Effector memory CD4-positive, alpha-beta T cell (primary cell): ENCODE data around the gene HTT.
"Not testable (repeated sequence)": the region's sequence is repeated elsewhere in the genome, so short reads cannot be mapped to it uniquely, and the experiment has no call there.

Experiments used
- DNase-seq, 3 donors: peaks; one replicate each; pipeline ENCODE4 v3.0.0-alpha.2; 2020
- H3K27ac ChIP-seq: 2 replicates; pipeline ENCODE4 v1.7.0; 2013; ENCODE audit warnings: mild to moderate bottlenecking, low read length, moderate library complexity; ENCODE audit not compliant: insufficient read depth, poor library complexity, severe bottlenecking
- H3K27me3 ChIP-seq: replicated peaks from 2 replicates; pipeline ENCODE4 v1.7.0; 2013; ENCODE audit warnings: mild to moderate bottlenecking, low read length; ENCODE audit not compliant: insufficient read depth, control insufficient read depth, poor library complexity, severe bottlenecking
- H3K36me3 ChIP-seq: 2 replicates; pipeline ENCODE4 v1.7.0; 2013; ENCODE audit warnings: mild to moderate bottlenecking, low read length, moderate library complexity; ENCODE audit not compliant: control insufficient read depth, insufficient read depth
- H3K4me1 ChIP-seq: 2 replicates; pipeline ENCODE4 v1.7.0; 2013; ENCODE audit warnings: low read length, mild to moderate bottlenecking; ENCODE audit not compliant: control insufficient read depth, insufficient read depth, poor library complexity, severe bottlenecking
- H3K4me3 ChIP-seq: 2 replicates; pipeline ENCODE4 v1.7.0; 2013; ENCODE audit warnings: low read length, low read depth, mild to moderate bottlenecking; ENCODE audit not compliant: insufficient read depth, poor library complexity, severe bottlenecking
- H3K9me3 ChIP-seq: 2 replicates; pipeline ENCODE4 v1.7.0; 2013; ENCODE audit warnings: mild to moderate bottlenecking, low read length, moderate library complexity; ENCODE audit not compliant: control insufficient read depth

The HTT gene

GRCh38 chr4:3082925-3083515, 8.5 kb downstream of the HTT start:
- H3K27me3 ChIP-seq: no peaks in the 10 kb centered on the region
- no peaks in the 10 kb centered on the region for H3K9me3 ChIP-seq
- H3K4me1 ChIP-seq: no peaks in the 10 kb centered on the region
- no peak overlapping the region for H3K4me3 ChIP-seq
- no peak for DNase-seq
- H3K27ac ChIP-seq: no peak overlapping the region
- peaks cover 10% of the 10 kb centered on the region for H3K36me3 ChIP-seq

GRCh38 chr4:3083732-3084131, 9.3 kb downstream of the HTT start:
- DNase-seq: no peak
- Histone ChIP-seq H3K4me3 (no peak overlapping the region), H3K9me3 (no peaks in the 10 kb centered on the region), H3K36me3 (peaks cover 10% of the 10 kb centered on the region), H3K27me3 (no peaks in the 10 kb centered on the region), H3K27ac (no peak overlapping the region), H3K4me1 (no peaks in the 10 kb centered on the region)

GRCh38 chr4:3085948-3086670, 11.6 kb downstream of the HTT start:
- H3K36me3 ChIP-seq: peaks cover 10% of the 10 kb centered on the region
- no peaks in the 10 kb centered on the region for H3K4me1 ChIP-seq
- DNase-seq: no peak
- no peak overlapping the region for H3K4me3 ChIP-seq
- no peaks in the 10 kb centered on the region for H3K9me3 ChIP-seq
- H3K27ac ChIP-seq: no peak overlapping the region
- no peaks in the 10 kb centered on the region for H3K27me3 ChIP-seq

- no peak overlapping the region for H3K27ac ChIP-seq
- no peak overlapping the region for H3K4me3 ChIP-seq
- no peak for DNase-seq
- H3K9me3 ChIP-seq: no peaks in the 10 kb centered on the region
- peaks cover 10% of the 10 kb centered on the region for H3K36me3 ChIP-seq
- H3K27me3 ChIP-seq: no peaks in the 10 kb centered on the region
- no peaks in the 10 kb centered on the region for H3K4me1 ChIP-seq
These were observed 12.8 kb downstream of the HTT start for GRCh38 chr4:3087115-3087797.

GRCh38 chr4:3091464-3091863, 17.0 kb downstream of the HTT start:
- Histone ChIP-seq H3K27ac (no peak overlapping the region), H3K27me3 (no peaks in the 10 kb centered on the region), H3K4me1 (no peaks in the 10 kb centered on the region), H3K9me3 (no peaks in the 10 kb centered on the region), H3K36me3 (peaks cover 25% of the 10 kb centered on the region), H3K4me3 (no peak overlapping the region)
- DNase-seq: no peak

- not testable (repeated sequence) for H3K27me3 ChIP-seq, H3K4me3 ChIP-seq, DNase-seq, H3K27ac ChIP-seq, H3K4me1 ChIP-seq, H3K9me3 ChIP-seq
- H3K36me3 ChIP-seq: peaks cover 21% of the 10 kb centered on the region
These were observed 20.2 kb downstream of the HTT start for GRCh38 chr4:3094701-3095100.

- H3K36me3 ChIP-seq: peaks cover 35% of the 10 kb centered on the region
- no peaks in the 10 kb centered on the region for H3K4me1 ChIP-seq
- H3K9me3 ChIP-seq: no peaks in the 10 kb centered on the region
- H3K27me3 ChIP-seq: no peaks in the 10 kb centered on the region
- no peak for DNase-seq
- no peak overlapping the region for H3K27ac ChIP-seq
- H3K4me3 ChIP-seq: no peak overlapping the region
These were observed 21.7 kb downstream of the HTT start for GRCh38 chr4:3096202-3096601.

GRCh38 chr4:3098346-3098745, 23.9 kb downstream of the HTT start:
- H3K27ac ChIP-seq: no peak overlapping the region
- no peaks in the 10 kb centered on the region for H3K9me3 ChIP-seq
- no peaks in the 10 kb centered on the region for H3K4me1 ChIP-seq
- DNase-seq: no peak
- H3K4me3 ChIP-seq: no peak overlapping the region
- no peaks in the 10 kb centered on the region for H3K27me3 ChIP-seq
- peaks cover 40% of the 10 kb centered on the region for H3K36me3 ChIP-seq

GRCh38 chr4:3106339-3107186, 32.1 kb downstream of the HTT start:
- peak; percentile 69 to 74 (median 69) for DNase-seq
- H3K4me1 ChIP-seq: no peaks in the 10 kb centered on the region
- no peaks in the 10 kb centered on the region for H3K9me3 ChIP-seq
- no peaks in the 10 kb centered on the region for H3K27me3 ChIP-seq
- H3K36me3 ChIP-seq: peaks cover 44% of the 10 kb centered on the region
- H3K4me3 ChIP-seq: no peak overlapping the region
- H3K27ac ChIP-seq: no peak overlapping the region
